Activated CD8-positive, alpha-beta memory T cell treated with anti-CD3 and anti-CD28 coated beads, Interleukin-2, amount 50 U/mL, for 4 hours (primary cell): Measurements from ENCODE around the gene SRPK1.
A peak's percentile ranks its signal among the peaks of the same experiment; 100 is the strongest.
"Not testable (repeated sequence)": the region's sequence is repeated elsewhere in the genome, so short reads cannot be mapped to it uniquely, and the experiment has no call there.

Source experiments
- DNase-seq: peaks from one replicate; pipeline ENCODE4 v3.0.0-alpha.2; 2020

SRPK1 gene

GRCh38 chr6:35920793-35921732 lies at the start of gene SRPK1:
SRPK1 (minus strand) TSS chr6:35921098; CDS start chr6:35921056, 42 bp downstream.
- DNase-seq = peak; percentile 83

- no peak for DNase-seq
Measured at GRCh38 chr6:35970181-35970580, 49.3 kb upstream of the SRPK1 start.

- no peak for DNase-seq
Measured at GRCh38 chr6:35969646-35970045, 48.7 kb upstream of the SRPK1 start.

- no peak for DNase-seq
Measured at GRCh38 chr6:35968821-35969220, 47.9 kb upstream of the SRPK1 start.

- DNase-seq = no peak
Measured at GRCh38 chr6:35967076-35967774, 46.3 kb upstream of the SRPK1 start.

GRCh38 chr6:35962779-35963560 lies 42.1 kb upstream of the SRPK1 start:
- DNase-seq = no peak

- no peak for DNase-seq
Measured at GRCh38 chr6:35960187-35960586, 39.3 kb upstream of the SRPK1 start.

GRCh38 chr6:35955970-35956369 lies 35.1 kb upstream of the SRPK1 start:
- DNase-seq = peak; percentile 19

GRCh38 chr6:35955521-35955920 lies 34.6 kb upstream of the SRPK1 start:
- DNase-seq = no peak

GRCh38 chr6:35955071-35955470 lies 34.2 kb upstream of the SRPK1 start:
- DNase-seq = no peak

- DNase-seq = no peak
Measured at GRCh38 chr6:35954333-35954732, 33.4 kb upstream of the SRPK1 start.

GRCh38 chr6:35948725-35949124 lies 27.8 kb upstream of the SRPK1 start:
- DNase-seq = no peak

GRCh38 chr6:35945650-35946025 lies 24.7 kb upstream of the SRPK1 start:
- no peak for DNase-seq

- DNase-seq = no peak
Measured at GRCh38 chr6:35943390-35943789, 22.5 kb upstream of the SRPK1 start.

GRCh38 chr6:35942355-35942754 lies 21.5 kb upstream of the SRPK1 start:
- DNase-seq = no peak

GRCh38 chr6:35941170-35941569 lies 20.3 kb upstream of the SRPK1 start:
- not testable (repeated sequence) for DNase-seq

GRCh38 chr6:35940014-35940413 lies 19.1 kb upstream of the SRPK1 start:
- not testable (repeated sequence) for DNase-seq

- DNase-seq = not testable (repeated sequence)
Measured at GRCh38 chr6:35939259-35939658, 18.4 kb upstream of the SRPK1 start.

GRCh38 chr6:35936681-35937359 lies 15.9 kb upstream of the SRPK1 start:
- DNase-seq = no peak

- DNase-seq = no peak
Measured at GRCh38 chr6:35935469-35935868, 14.6 kb upstream of the SRPK1 start.

GRCh38 chr6:35933844-35934243 lies 12.9 kb upstream of the SRPK1 start:
- DNase-seq = no peak

GRCh38 chr6:35931873-35932272 lies 11.0 kb upstream of the SRPK1 start:
- DNase-seq = not testable (repeated sequence)

GRCh38 chr6:35931120-35931561 lies 10.2 kb upstream of the SRPK1 start:
- no peak for DNase-seq
